Brain microvascular endothelial cell (primary cell): ENCODE measurements around the gene EMC1.

Experiments used
- DNase-seq: peaks from one replicate; pipeline ENCODE4 v3.0.0-alpha.2; 2020
- H3K27ac ChIP-seq: fragments of 250-450 bp; sonication (Bioruptor Pico); 2 replicates; pipeline ENCODE4 v1.5.1; 2020; ENCODE audit warnings: mild to moderate bottlenecking, moderate library complexity
- H3K27me3 ChIP-seq: fragments of 250-450 bp; sonication (Bioruptor Pico); replicated peaks from 2 replicates; pipeline ENCODE4 v1.5.1; 2020; ENCODE audit warnings: mild to moderate bottlenecking
- H3K36me3 ChIP-seq: fragments of 250-450 bp; sonication (Bioruptor Pico); replicated peaks from 2 replicates; pipeline ENCODE4 v1.5.1; 2020; ENCODE audit warnings: mild to moderate bottlenecking
- H3K4me3 ChIP-seq: 2 replicates; pipeline ENCODE4 v1.5.1; 2011; ENCODE audit warnings: low read depth, mild to moderate bottlenecking, control low read depth, low read length, moderate library complexity
- CTCF ChIP-seq: IDR thresholded peaks from 2 replicates; pipeline ENCODE4 v1.5.1; 2011; ENCODE audit warnings: low read depth, mild to moderate bottlenecking, moderate library complexity, low read length, control low read depth, inconsistent platforms; ENCODE audit errors: missing control alignments
- in situ Hi-C: cut with HindIII; loops from 2 replicates; pipeline ENCODE4 v1.10.0; 2017; ENCODE audit warnings: low sequenced_read_pairs, low pct_ligation_motif_present

Gene EMC1

GRCh38 chr1:19210772-19211549 is 40.4 kb downstream of the EMC1 start:
- no peak for DNase-seq
- in situ Hi-C loops: no loop called here
- Histone ChIP-seq H3K27me3 (no peaks in the 10 kb centered on the region), H3K4me3 (peak overlapping the region; percentile 94), H3K36me3 (no peaks in the 10 kb centered on the region), H3K27ac (peak overlapping the region; percentile 92)
- TF ChIP-seq CTCF: no peak

DNA sequence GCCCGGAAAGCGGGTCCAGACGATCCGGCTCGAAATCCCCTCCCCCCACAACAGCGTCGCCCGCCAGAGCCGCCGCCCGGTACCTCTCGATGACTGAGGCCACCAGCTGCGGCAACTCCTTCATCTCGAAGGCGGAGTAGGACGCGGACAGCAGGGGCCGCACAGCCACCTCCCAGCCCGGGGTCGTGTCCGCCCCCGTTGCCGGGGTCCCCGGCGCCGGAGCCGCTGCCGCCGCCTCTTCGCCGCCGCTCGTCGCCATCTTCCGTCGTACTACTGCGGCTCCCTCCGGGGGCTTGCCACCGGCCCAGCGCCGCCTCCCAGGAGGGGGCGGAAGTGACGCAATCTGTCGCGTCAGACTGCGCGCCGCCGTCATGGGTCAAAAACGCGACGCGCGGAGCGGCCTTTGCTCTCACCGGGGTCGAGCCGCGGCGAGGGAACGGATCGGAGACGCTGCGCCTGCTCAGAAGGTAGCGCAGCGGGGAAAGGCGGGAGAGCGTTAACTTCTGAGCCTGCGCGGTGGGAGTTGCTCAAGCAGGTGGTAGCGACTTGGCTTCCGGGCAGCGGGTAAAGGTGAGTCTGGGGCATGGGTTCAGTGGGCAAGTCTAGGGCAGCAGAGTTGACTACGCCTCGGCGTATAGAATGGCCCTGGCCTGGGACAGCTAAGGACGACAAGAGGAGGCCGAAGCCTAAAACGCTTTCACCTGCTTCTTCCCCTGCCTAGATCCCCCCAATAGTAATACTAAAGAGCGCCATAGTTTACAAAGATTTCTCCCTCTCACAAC is 41.1 kb downstream of the EMC1 start, which contains the start of gene UBR4:
UBR4 (minus strand) TSS at position 277 of the 782 bp plus-strand sequence; CDS start at position 259, 18 bp downstream.
- DNase-seq: peak; percentile 88
- in situ Hi-C loops: no loop called here
- Histone ChIP-seq H3K4me3 (peak within 1 kb of the TSS; percentile 94), H3K36me3 (no peaks in the 10 kb centered on the region), H3K27me3 (no peaks in the 10 kb centered on the region), H3K27ac (peak within 1 kb of the TSS; percentile 92)
- no peak for TF ChIP-seq CTCF

- DNase-seq: peak; percentile 41
- no peaks in the 10 kb centered on the region for H3K27me3 ChIP-seq
- TF ChIP-seq CTCF: no peak
- peak overlapping the region; percentile 94 for H3K4me3 ChIP-seq
- peak overlapping the region; percentile 92 for H3K27ac ChIP-seq
- in situ Hi-C loops: no loop called here
- H3K36me3 ChIP-seq: no peaks in the 10 kb centered on the region
Observed at GRCh38 chr1:19209439-19209989, 41.8 kb downstream of the EMC1 start.

- Histone ChIP-seq H3K4me3 (peak overlapping the region; percentile 94), H3K27me3 (no peaks in the 10 kb centered on the region), H3K27ac (peak overlapping the region; percentile 92), H3K36me3 (no peaks in the 10 kb centered on the region)
- no peak for TF ChIP-seq CTCF
- no peak for DNase-seq
- in situ Hi-C loops: no loop called here
Observed at GRCh38 chr1:19208710-19209438, 42.5 kb downstream of the EMC1 start.

DNA sequence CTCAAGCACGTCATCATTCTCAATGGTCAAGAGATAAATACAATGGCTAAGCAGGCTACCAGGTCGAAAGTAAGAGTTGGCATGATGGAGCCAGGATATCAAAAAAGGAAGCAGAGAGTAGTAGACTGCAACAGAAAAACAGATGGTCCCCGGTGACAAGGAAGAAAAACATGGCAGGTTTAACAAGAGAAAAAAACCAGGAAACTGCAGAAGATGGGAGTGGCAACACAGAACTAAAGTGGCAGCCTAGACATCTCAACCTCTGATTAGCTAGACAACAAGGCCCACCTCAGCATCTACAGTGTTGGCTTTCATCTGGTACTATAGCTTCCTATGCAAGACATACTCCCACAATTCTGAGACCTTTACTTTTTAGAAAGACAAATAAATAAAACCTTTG is 44.4 kb downstream of the EMC1 start:
- DNase-seq: no peak
- H3K4me3 ChIP-seq: no peak overlapping the region
- H3K27ac ChIP-seq: no peak overlapping the region
- no peak for TF ChIP-seq CTCF
- H3K36me3 ChIP-seq: no peaks in the 10 kb centered on the region
- in situ Hi-C loops: no loop called here
- no peaks in the 10 kb centered on the region for H3K27me3 ChIP-seq
